HUDEP-2 (cell line): ENCODE results near the gene C1R.
"Not testable (repeated sequence)": the region's sequence is repeated elsewhere in the genome, so short reads cannot be mapped to it uniquely, and the experiment has no call there.

Experiments
- DNase-seq, 76 experiments: peaks; one replicate each; lab custom pipeline; 2025; ENCODE audit not compliant: unreplicated experiment in 76 of 76; lab: John Stamatoyannopoulos, UW

Gene C1R

GRCh38 chr12:7069386-7069785, 22.9 kb downstream of the C1R start:
- DNase-seq, result no peak

DNA sequence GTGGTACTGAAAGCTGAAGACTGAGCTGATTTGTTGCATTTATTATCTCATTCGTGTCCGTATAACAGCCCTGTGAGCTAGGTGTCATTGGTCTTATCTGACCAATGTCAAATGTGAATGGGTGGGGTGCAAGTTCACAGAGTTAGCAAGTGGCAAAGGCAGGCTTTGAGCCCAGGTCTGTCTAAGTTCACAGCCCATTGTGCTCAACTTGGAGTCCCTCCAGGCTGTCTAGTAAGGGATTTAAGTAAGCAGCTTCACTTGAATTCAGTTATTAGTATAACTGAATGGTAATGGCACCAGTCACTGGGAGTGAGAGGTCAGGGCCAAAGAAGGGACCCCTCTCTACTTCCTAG, 23.3 kb downstream of the C1R start:
- DNase-seq, result peak in 69 of 76 experiments; percentile 5 to 83 (median 49)

DNA sequence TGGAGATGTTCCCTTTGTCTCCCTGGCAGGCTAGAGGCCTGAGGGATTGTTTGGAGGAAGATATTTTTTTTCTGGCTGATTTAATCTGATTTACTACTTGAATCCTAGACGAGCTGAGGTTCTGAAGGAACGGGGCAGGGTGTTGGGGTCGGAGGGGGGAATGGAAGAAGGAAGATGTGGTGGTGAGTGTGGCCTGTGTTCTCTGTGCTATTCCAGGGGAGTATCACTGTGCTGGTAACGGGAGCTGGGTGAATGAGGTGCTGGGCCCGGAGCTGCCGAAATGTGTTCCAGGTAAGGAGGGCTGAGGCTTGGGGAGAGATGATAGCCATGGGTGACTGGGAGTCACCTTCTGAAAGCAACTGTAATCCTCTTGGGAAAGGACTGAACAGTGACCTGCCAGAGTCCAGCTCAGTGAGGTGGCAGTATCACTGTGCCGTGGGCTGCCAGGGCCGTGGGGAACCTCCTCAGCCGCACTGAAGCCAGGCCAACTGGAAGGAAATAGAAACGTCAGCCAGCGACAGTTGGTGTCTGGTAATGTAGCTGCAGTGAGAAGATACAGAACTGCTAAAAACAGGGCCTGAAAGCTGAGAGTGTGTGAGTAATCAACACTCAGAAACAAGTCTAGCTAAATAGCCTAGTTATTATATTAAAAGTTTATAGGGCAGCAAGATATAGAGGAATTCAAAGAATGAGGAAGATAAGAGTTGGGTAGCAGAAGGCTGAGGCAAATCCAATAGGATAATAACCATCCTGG, 23.8 kb downstream of the C1R start:
- DNase-seq, result peak in 27 of 76 experiments; percentile 5 to 72 (median 35)

DNA sequence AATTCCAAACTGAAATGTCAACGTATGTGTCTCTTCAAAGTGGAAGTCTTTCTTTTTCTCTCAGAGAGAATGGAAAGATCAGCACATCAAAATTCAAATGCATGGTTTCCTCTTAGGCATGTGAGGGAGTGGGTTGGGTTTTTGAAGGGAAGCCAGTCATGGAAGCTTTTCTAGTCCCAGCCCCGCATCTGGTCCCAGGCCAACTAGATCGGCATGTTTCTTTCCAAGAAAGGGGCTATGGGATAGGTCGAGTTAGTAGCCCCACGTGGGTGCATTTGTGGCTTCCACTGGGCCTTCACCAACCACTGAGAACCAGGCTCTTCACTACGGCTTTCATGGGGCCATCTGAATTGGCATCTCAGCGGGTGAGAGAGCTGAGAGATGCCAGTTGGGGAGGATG, 25.1 kb downstream of the C1R start:
- DNase-seq, result no peak

DNA sequence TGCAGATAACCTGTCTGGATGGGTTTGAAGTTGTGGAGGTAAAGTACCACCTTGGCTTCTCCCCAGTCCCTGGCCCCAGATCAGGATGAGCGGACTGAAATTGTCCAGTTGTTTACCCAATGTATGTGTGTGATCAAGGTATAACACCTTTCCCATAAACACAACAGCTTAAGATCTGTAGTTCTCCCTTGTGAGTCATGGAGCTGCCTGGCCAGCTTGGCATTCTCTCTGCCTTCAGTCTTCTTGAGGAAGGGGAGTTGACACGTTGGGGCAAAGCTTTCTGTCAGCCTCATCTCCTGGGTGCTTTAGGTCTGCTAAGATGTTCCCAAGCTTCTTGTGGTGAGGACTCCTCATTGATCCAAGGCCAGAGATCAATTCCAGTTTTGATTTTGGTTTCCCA, 25.6 kb downstream of the C1R start:
- DNase-seq, result no peak

GRCh38 chr12:7065073-7065623, 27.1 kb downstream of the C1R start:
- no peak for DNase-seq

- no peak for DNase-seq
These were observed 27.7 kb downstream of the C1R start for GRCh38 chr12:7064516-7064915.

GRCh38 chr12:7061596-7061995, 30.6 kb downstream of the C1R start:
- no peak for DNase-seq

- no peak for DNase-seq
These were observed 31.1 kb downstream of the C1R start for GRCh38 chr12:7061138-7061537.

DNA sequence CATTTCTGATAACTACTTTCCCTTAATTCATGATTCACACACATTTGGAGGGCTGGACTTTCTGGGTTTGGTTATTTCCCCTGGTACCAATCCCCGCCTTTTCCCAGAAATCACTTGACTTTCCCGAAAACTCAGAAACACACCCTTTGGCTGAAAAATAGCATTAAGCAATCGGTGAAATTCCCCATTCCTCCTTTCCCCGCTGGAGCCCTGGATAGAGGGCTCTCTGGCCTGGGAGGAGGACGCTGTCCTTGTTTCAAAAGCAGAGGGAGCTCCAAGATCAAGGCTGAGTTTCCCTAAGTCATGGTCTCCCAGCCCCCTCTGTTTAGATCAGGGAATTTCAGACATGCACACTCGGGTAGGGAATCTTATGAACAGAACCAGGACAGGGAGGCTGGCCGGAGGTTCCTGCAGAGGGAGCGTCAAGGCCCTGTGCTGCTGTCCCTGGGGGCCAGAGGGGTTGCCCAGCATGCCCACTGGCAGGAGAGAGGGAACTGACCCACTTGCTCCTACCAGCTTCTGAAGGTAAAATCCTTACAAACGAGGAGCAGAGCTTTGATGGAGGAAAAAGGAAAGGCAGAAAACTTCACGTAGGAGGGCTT, 31.8 kb downstream of the C1R start, which contains the start of gene C1S:
TSS of gene C1S (plus strand) at position 366 of the 602 bp plus-strand sequence. CDS start 1,195 bp downstream, outside the sequence.
- DNase-seq, result no peak

DNA sequence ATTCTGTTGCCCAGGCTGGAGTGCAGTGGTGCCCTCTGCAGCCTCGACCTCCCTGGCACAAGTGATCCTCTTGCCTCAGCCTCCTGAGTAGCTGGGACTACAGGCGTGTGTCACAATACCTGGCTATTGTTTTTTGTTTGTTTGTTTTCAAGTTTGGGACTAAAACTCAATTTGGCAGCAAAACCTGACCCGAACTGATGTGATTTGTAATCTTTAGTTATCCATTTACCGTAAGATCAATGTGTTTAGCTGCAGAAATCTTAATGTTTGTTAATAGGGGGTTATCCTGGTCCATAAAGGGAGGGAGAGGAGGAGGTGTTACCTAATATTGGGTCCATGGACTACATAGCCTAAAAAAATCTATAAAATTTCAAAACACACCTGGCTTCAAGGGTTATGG, 32.5 kb downstream of the C1R start:
- DNase-seq, result no peak

DNA sequence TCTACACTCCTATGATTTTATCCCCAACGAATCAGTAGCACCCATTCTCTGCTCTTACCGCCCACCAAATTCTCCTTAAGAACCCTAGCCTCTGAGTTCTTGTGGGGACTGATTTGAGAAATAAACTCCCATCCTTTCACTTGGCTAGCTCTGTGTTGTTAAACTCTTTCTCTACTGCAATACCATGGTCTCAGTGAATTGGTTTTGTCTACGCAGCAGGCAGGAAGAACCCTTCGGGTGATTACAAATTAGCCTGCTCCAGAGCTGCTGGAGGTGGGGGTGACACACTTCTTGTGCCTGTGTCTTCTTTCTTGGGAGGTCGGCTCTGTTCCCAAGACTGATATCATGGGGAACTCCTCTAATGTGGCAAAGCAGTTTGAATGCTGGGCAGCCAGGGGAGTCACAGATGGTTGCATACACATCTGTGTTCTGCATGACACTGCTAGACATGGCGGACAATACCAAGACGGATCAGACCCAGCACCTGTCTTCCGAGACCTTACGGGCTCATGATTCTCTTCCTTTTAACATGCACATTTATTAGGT, 33.3 kb downstream of the C1R start:
- no peak for DNase-seq

DNA sequence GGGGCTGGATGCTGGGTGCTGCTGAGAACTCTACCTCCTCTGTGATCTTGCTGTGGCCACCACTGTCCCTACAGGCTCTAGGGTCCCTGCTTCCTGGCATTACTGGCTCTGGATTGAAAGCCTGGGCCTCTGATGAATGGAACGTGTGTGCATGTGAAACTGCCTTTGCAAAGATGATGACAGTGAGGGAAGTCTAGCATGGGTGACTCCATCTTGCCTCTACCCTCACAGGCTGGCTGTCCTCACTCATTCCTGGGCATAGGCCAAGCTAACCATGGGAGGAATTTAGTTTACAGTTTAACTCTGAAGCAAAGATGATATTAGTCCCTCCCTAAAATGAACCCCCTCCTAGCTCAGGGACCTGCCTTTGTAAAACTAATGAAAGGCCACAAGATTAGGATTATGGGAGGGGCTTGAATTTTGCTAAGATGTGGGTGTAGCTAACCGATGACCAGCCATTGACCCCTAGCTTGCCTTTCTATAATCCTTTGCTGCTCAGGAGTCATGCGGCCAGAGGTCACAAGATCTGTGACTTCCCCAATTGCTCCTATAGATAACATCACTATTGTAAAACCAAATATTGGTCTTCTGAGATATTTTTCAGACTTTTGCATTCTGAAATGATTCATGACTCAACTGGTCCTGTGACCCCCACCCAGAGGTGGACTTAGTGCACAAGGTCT, 33.9 kb downstream of the C1R start:
- peak in 16 of 76 experiments; percentile 7 to 60 (median 15) for DNase-seq

GRCh38 chr12:7055736-7056135, 36.5 kb downstream of the C1R start:
- not testable (repeated sequence) for DNase-seq

- no peak for DNase-seq
These were observed 37.3 kb downstream of the C1R start for GRCh38 chr12:7054925-7055324.

DNA sequence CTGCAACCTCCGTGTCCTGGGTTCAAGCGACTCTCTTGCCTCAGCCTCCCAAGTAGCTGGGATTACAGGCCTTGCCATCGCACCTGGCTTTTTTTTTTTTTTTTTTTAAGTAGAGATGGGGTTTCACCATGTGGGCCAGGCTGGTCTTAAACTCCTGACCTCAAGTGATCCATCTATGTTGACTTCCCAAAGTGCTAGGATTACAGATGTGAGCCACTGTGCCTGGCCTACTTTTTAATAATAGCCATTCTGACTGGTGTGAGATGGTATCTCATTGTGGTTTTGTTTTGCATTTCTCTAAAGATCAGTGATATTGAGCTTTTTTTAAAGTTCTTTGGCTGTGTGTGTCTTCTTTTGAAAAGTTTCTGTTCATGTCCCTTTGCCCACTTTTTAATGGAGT, 42.3 kb downstream of the C1R start:
- not testable (repeated sequence) for DNase-seq

DNA sequence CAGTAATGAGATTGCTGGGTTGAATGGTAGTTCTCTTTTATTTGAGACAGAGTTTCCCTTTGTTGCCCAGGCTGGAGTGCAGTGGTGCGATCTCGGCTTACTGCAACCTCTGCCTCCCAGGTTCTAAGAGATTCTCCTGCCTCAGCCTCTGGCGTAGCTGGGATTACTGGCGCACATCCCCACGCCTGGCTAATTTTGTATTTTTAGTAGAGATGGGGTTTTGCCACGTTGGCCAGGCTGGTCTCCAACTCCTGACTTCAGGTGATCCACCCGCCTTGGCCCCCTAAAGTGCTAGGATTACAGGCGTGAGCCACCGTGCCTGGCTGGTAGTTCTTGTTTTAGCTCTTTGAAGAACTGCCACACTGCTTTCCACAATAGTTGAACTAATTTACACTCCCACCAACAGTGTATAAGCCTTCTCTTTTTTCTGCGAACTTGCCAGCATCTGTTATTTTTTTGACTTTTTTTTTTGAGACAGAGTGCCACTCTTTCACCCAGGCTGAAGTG, 42.7 kb downstream of the C1R start:
- not testable (repeated sequence) for DNase-seq

- DNase-seq, result no peak
These were observed 44.9 kb downstream of the C1R start for GRCh38 chr12:7047306-7047705.

GRCh38 chr12:7046383-7047105, 45.7 kb downstream of the C1R start:
- no peak for DNase-seq

DNA sequence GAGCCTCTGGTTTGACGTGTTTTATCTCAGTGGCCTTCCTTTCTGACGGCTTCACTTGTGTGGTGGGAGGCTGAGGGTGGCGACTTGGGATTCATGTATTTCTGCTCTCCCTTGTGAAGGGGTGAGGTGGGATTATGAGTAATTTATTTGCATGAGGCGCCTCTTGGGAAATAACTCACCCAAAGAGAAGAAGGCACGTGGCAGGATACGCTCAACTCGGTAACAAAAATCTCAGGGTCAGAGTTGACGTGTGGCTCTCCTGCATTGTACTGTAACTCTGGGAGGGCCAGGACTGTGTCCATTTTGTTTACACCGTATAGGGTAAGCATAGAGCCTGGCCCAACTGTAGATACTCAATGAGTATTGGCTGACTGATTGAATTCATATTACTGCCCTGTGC, 46.3 kb downstream of the C1R start:
- no peak for DNase-seq
